GM10248 (cell line): ENCODE data around the gene PRIMPOL.

Experiments
- CTCF ChIA-PET: fragments of 300-600 bp; sonication (Branson Sonifier 250); formaldehyde crosslinking; extraction: SDS; loops from one replicate; lab custom pipeline; 2021; ENCODE audit warnings: antibody characterized with exemption; lab: Yijun Ruan, JAX
- POLR2A ChIA-PET: fragments of 350-650 bp; sonication (Branson Sonifier 250); formaldehyde crosslinking; extraction: SDS; loops from one replicate; lab custom pipeline; 2020; ENCODE audit warnings: antibody characterized with exemption; lab: Yijun Ruan, JAX
- DNase-seq: peaks from one replicate; pipeline ENCODE4 v3.0.0; 2012; ENCODE audit errors: extremely low spot score
- TF ChIP-seq, protein P1 (sequence below): IDR thresholded peaks from 2 replicates; pipeline ENCODE4 v1.5.1; 2012; ENCODE audit warnings: mild to moderate bottlenecking, low read depth; ENCODE audit errors: extremely low read depth, missing control alignments, control extremely low read depth

Gene PRIMPOL

DNA sequence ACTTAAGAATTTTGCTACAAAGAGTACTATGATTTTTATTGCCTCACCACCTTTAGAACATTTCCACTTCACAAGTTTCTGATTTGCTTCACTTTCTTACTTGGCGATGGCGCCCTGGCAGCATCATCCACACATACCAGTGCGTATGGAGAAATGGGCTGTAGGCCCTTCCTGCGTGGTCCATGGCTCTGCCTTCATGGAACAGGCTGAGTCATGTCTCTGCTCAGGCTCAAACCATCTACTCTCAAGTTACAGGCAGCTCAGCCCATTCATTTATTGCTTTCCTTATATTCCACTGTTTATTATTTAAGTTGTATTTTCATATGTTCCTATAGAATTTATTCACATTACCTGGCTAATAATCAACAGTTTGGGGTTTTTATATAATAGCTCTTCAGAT is 21.4 kb upstream of the PRIMPOL start:
- DNase-seq = no peak
- POLR2A ChIA-PET = no interaction called here
- CTCF ChIA-PET = interaction anchor here (0.5 to 2.7 kb wide), 3 partner anchors 11 to 52 kb away, joined by 3 to 20 read pairs (median 4); no protein-coding TSS in a partner anchor
- TF ChIP-seq, protein P1, sequence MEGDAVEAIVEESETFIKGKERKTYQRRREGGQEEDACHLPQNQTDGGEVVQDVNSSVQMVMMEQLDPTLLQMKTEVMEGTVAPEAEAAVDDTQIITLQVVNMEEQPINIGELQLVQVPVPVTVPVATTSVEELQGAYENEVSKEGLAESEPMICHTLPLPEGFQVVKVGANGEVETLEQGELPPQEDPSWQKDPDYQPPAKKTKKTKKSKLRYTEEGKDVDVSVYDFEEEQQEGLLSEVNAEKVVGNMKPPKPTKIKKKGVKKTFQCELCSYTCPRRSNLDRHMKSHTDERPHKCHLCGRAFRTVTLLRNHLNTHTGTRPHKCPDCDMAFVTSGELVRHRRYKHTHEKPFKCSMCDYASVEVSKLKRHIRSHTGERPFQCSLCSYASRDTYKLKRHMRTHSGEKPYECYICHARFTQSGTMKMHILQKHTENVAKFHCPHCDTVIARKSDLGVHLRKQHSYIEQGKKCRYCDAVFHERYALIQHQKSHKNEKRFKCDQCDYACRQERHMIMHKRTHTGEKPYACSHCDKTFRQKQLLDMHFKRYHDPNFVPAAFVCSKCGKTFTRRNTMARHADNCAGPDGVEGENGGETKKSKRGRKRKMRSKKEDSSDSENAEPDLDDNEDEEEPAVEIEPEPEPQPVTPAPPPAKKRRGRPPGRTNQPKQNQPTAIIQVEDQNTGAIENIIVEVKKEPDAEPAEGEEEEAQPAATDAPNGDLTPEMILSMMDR = no peak

DNA sequence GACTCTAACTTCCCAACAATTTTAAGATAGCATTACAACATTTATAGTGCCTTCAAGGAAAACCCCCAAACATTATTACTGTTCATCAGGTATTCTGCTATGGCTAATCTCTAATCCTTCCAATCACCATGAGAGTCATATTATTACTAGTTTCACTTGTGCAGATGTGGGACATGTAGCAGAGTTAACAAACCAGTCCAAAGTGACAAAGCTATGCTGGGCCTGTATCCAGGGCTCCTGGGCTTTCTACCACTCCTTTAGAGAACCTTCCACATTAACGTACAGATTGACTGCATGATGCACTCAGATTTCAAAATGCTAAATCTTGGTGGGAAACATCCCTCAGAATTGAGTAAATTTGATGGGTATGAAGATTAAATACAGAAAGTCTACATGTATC is 16.7 kb upstream of the PRIMPOL start:
- POLR2A ChIA-PET = interaction anchor here (2.1 kb wide), 1 partner anchor 17 kb away, joined by 5 read pairs; the partner anchor contains the start of genes CASP3 and PRIMPOL
- CTCF ChIA-PET = interaction anchor here (1.0 to 2.8 kb wide), 4 partner anchors 10 to 26 kb away, joined by 3 to 12 read pairs (median 6); no protein-coding TSS in a partner anchor

DNA sequence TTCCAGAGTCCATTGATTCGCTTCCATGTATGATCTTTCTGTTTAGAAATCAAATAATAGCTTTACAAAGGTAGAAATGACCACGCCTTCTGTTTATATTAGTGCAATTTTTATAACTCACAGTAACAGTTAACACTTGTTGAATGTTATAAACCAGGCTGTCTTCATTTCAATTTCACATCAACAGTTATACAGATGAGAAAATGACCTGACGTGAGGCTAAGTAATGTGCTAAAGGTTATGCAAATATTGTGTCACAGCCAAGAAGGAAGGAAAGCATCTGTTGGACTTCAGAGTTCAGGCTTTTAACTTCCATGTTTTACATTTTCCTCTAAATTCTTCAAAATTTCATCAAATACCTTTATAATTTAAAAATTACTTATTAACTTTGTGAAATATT is 14.2 kb upstream of the PRIMPOL start:
- no peak for DNase-seq
- CTCF ChIA-PET = interaction anchor here (1.0 to 2.3 kb wide), 4 partner anchors 9 to 371 kb away, joined by 3 to 9 read pairs (median 5); partner anchors contain the start of genes CASP3 and PRIMPOL
- POLR2A ChIA-PET = interaction anchor here (0.6 kb wide), 1 partner anchor 14 kb away, joined by 3 read pairs; the partner anchor contains the start of genes CASP3 and PRIMPOL
- TF ChIP-seq, protein P1 = no peak

More for the DNA sequence above, 16.7 kb upstream of the PRIMPOL start:
- no peak for DNase-seq
- TF ChIP-seq, protein P1 = no peak

DNA sequence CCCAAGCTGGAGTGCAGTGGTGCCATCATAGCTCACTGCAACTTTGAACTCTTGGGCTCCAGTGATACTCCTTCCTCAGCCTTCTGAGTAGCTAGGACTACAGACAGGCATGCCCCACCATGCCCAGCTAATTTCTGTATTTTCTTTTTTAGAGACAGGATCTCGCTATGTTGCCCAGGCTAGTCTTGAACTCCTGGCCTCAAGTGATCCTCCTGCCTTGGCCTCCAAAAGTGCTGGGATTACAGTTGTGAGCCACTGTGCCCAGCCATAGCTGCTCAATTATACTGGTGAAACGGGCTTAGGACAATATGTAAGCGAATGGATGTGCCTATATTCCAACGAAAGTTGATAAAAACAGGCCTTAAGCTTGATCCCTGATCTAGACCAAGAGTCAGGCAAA is 13.4 kb upstream of the PRIMPOL start:
- TF ChIP-seq, protein P1 = no peak
- CTCF ChIA-PET = interaction anchor here (1.0 to 2.3 kb wide), 6 partner anchors 9 to 371 kb away, joined by 3 to 9 read pairs (median 4); partner anchors contain the start of genes CASP3 and PRIMPOL
- DNase-seq = no peak
- POLR2A ChIA-PET = interaction anchor here (0.7 kb wide), 1 partner anchor 27 kb away, joined by 4 read pairs; no protein-coding TSS in a partner anchor

DNA sequence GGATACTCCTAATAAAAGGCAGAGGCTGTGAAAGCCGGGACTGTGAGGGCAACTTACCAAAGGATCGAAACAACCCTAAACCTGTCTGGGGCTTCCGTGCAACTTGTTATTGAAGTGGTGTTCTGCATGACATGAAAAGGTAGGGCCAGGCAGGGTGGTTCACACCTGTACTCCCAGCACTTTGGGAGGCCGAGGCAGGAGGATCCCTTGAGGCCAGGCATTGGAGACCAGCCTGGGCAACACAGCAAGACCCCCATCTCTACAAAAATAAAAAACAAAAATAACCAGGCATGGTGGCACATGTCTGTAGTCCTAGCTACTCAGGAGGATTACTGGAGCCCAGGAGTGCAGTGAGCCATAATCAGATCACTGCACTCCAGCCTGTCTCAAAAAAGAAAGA is 12.6 kb upstream of the PRIMPOL start:
- no peak for DNase-seq
- ChIA-PET CTCF (interaction anchor here (1.0 to 2.3 kb wide), 3 partner anchors 12 to 71 kb away, joined by 3 to 9 read pairs (median 3); partner anchors contain the start of genes CASP3 and PRIMPOL), POLR2A (no interaction called here)
- TF ChIP-seq, protein P1 = no peak

DNA sequence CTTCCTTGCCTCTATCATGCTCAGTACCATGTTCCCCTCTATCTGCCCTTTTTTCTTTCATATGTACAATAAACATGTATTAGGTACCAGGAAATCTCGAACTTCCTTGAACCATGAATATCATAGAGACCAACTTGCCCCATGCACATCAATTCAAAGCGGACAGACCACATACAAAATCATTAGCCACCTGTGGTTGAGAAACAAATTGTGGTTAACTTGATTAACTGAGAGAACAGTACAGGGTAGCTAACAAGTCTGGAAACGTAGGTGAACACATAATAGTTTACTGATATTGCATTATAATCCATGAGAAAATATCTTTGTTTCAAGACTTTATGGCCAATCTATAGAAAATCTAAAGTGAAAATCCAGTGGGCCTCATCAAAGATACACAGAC is 8.5 kb upstream of the PRIMPOL start:
- CTCF ChIA-PET = no interaction called here

More for the DNA sequence above, 8.5 kb upstream of the PRIMPOL start:
- POLR2A ChIA-PET = no interaction called here
- TF ChIP-seq, protein P1 = no peak
- DNase-seq = no peak
